HepG2 (cell line): Measurements from ENCODE around the gene AIF1. TPM values are rescaled to one million over a fixed set of nuclear protein-coding genes. Genes with fewer than 3 reads are reported as not detected.

ENCODE experiments used
- ATAC-seq: fragments of 200-7000 bp; cut with Tn5 transposase; 3 replicates; pipeline ENCODE4 v1.9.1; 2020; ENCODE audit warnings: mild to moderate bottlenecking, moderate library complexity
- BruUV-seq: library from RNA; stranded (reverse); fragments of 400-500 nt; replicated peaks from 2 replicates; lab custom pipeline; 2021; lab: Mats Ljungman, UMichigan
- CTCF ChIA-PET: fragments of 300-600 bp; formaldehyde crosslinking; extraction: SDS; loops from one replicate; lab custom pipeline; 2021; ENCODE audit warnings: low total read pairs, inconsistent platforms, low intra/inter-chr PET ratio; lab: Yijun Ruan, JAX
- POLR2A ChIA-PET: fragments of 350-600 bp; sonication (Branson Sonifier 250); formaldehyde crosslinking; loops from one replicate; lab custom pipeline; 2020; ENCODE audit warnings: antibody characterized with exemption, inconsistent platforms; lab: Yijun Ruan, JAX
- DNase-seq: peaks from one replicate; pipeline ENCODE4 v3.0.0-alpha.2; 2015; ENCODE audit warnings: low spot score
- FAIRE-seq: peaks from 3 replicates; lab custom pipeline; 2011; peaks lifted over from hg19 to GRCh38; lab: Jason Lieb, UNC
- H2AFZ ChIP-seq: one replicate; pipeline ENCODE4 v1.6.1; 2011; ENCODE audit warnings: low read length, inconsistent platforms
- H3K27ac ChIP-seq: fragments of 300-600 bp; 3 replicates; pipeline ENCODE4 v1.8.0; 2011; ENCODE audit warnings: mixed run types, mild to moderate bottlenecking, mixed read lengths, low read length, inconsistent platforms; ENCODE audit not compliant: insufficient read depth; ENCODE audit errors: extremely low read length
- H3K27me3 ChIP-seq, 2 experiments: fragments of 200-600 bp in 1 of 2; 2 replicates in 1 of 2; 3 replicates in 1 of 2; pipeline versions ENCODE4 v1.6.0 to v1.8.0; 2011; ENCODE audit warnings: low read length in 2 of 2, mild to moderate bottlenecking in 2 of 2, moderate library complexity in 2 of 2, inconsistent platforms in 1 of 2; ENCODE audit not compliant: insufficient read depth in 2 of 2, control insufficient read depth in 1 of 2
- H3K36me3 ChIP-seq, 2 experiments: fragments of 200-600 bp in 1 of 2; replicated peaks in 1 of 2; 2 replicates in 1 of 2; 3 replicates in 1 of 2; pipeline versions ENCODE4 v1.5.1 to v1.8.0; 2011; ENCODE audit warnings: low read length in 2 of 2, inconsistent platforms in 1 of 2; ENCODE audit not compliant: insufficient read depth in 2 of 2, control insufficient read depth in 1 of 2
- H3K4me1 ChIP-seq: 2 replicates; pipeline ENCODE4 v1.5.1; 2012; ENCODE audit warnings: low read length, inconsistent platforms; ENCODE audit not compliant: insufficient read depth
- H3K4me2 ChIP-seq: 2 replicates; pipeline ENCODE4 v1.6.0; 2011; ENCODE audit warnings: low read depth, low read length, inconsistent platforms
- H3K4me3 ChIP-seq, 3 experiments: fragments of 200-600 bp in 1 of 3; sonication (generic), shearing (Covaris generic) in 1 of 3; replicated peaks in 1 of 3; 2 replicates each; pipeline ENCODE4 v1.5.1; 2011 to 2016; ENCODE audit warnings: low read length in 3 of 3, inconsistent platforms in 2 of 3, low read depth in 2 of 3, mild to moderate bottlenecking in 2 of 3, control low read depth in 1 of 3, mixed read lengths in 1 of 3; ENCODE audit not compliant: insufficient read depth in 1 of 3
- H3K79me2 ChIP-seq: one replicate; pipeline ENCODE4 v1.6.1; 2011; ENCODE audit warnings: low read length, inconsistent platforms; ENCODE audit not compliant: insufficient read depth
- H3K9ac ChIP-seq: 2 replicates; pipeline ENCODE4 v1.6.0; 2011; ENCODE audit warnings: mild to moderate bottlenecking, low read depth, low read length, inconsistent platforms; ENCODE audit not compliant: insufficient read depth
- H3K9me3 ChIP-seq: 2 replicates; pipeline ENCODE4 v1.5.1; 2012; ENCODE audit warnings: mild to moderate bottlenecking, low read length
- H4K20me1 ChIP-seq: 2 replicates; pipeline ENCODE4 v1.6.0; 2011; ENCODE audit warnings: inconsistent platforms, mild to moderate bottlenecking, low read length, moderate library complexity; ENCODE audit not compliant: insufficient read depth
- ARNTL ChIP-seq: sonication (generic); formaldehyde crosslinking; IDR thresholded peaks from 2 replicates; pipeline ENCODE4 v1.4.0; 2020; ENCODE audit warnings: mild to moderate bottlenecking, missing genetic modification reagents
- CTCF ChIP-seq: sonication (generic); formaldehyde crosslinking; IDR thresholded peaks from 2 replicates; pipeline ENCODE4 v1.5.0; 2020; ENCODE audit warnings: mild to moderate bottlenecking, missing genetic modification reagents, moderate library complexity
- ELF3 ChIP-seq: IDR thresholded peaks from 2 replicates; pipeline ENCODE4 v1.6.1; 2016; ENCODE audit warnings: missing genetic modification reagents, missing compliant biosample characterization
- FOXJ3 ChIP-seq: sonication (generic); formaldehyde crosslinking; IDR thresholded peaks from 2 replicates; pipeline ENCODE4 v1.4.0; 2020; ENCODE audit warnings: missing genetic modification reagents, mild to moderate bottlenecking, borderline replicate concordance
- KDM5A ChIP-seq: fragments of 200-600 bp; sonication (generic); IDR thresholded peaks from 2 replicates; pipeline ENCODE4 v1.7.0; 2018; ENCODE audit warnings: antibody characterized with exemption, mild to moderate bottlenecking, low read length, borderline replicate concordance
- KLF15 ChIP-seq: sonication (generic); formaldehyde crosslinking; IDR thresholded peaks from 2 replicates; pipeline ENCODE4 v1.8.1; 2023; ENCODE audit warnings: borderline replicate concordance, mild to moderate bottlenecking, inconsistent platforms, missing genetic modification reagents, mixed read lengths
- LCORL ChIP-seq, 2 experiments: fragments of 450-650 bp in 1 of 2; sonication (generic) in 1 of 2; formaldehyde crosslinking in 1 of 2; IDR thresholded peaks; 2 replicates each; pipeline versions ENCODE4 v1.5.0 to v1.6.1; 2017 to 2020; ENCODE audit warnings: antibody characterized with exemption in 1 of 2, missing genetic modification reagents in 1 of 2
- MAFK ChIP-seq, 2 experiments: IDR thresholded peaks in 1 of 2; conservative IDR thresholded peaks in 1 of 2; 2 replicates each; pipeline ENCODE4 v1.6.1; 2011; ENCODE audit warnings: improper control_type of control experiment in 2 of 2, low read length in 2 of 2
- MBD4 ChIP-seq: IDR thresholded peaks from 2 replicates; pipeline ENCODE4 v1.6.1; 2012; ENCODE audit warnings: low read length, inconsistent platforms, borderline replicate concordance
- MIXL1 ChIP-seq: IDR thresholded peaks from 2 replicates; pipeline ENCODE4 v1.6.1; 2016
- PCBP1 ChIP-seq: fragments of 200-400 bp; formaldehyde crosslinking; IDR thresholded peaks from 2 replicates; pipeline ENCODE4 v1.6.1; 2017; ENCODE audit warnings: mild to moderate bottlenecking, low read depth, low read length, borderline replicate concordance
- PITX1 ChIP-seq: sonication (generic); formaldehyde crosslinking; IDR thresholded peaks from 2 replicates; pipeline ENCODE4 v1.5.1; 2020; ENCODE audit warnings: mild to moderate bottlenecking, missing genetic modification reagents
- SATB2 ChIP-seq: sonication (generic); formaldehyde crosslinking; IDR thresholded peaks from 2 replicates; pipeline ENCODE4 v1.5.0; 2020; ENCODE audit warnings: missing genetic modification reagents
- ZFP90 ChIP-seq: sonication (generic); formaldehyde crosslinking; IDR thresholded peaks from 2 replicates; pipeline ENCODE4 v1.8.0; 2022; ENCODE audit warnings: missing genetic modification reagents, mild to moderate bottlenecking, inconsistent platforms, borderline replicate concordance
- ZSCAN29 ChIP-seq: sonication (generic); formaldehyde crosslinking; conservative IDR thresholded peaks from 2 replicates; pipeline ENCODE4 v1.4.0; 2020; ENCODE audit warnings: mild to moderate bottlenecking, missing genetic modification reagents
- WGBS: methylation state at CpG from one replicate; pipeline ENCODE4 v1.1.6; 2017; ENCODE audit warnings: low lambda C conversion rate; 5-methylcytosine and 5-hydroxymethylcytosine counted together
- in situ Hi-C: cut with HindIII; loops from 2 replicates; pipeline ENCODE4 v1.10.0; 2017; ENCODE audit warnings: low pct_unique_long_range_greater_than_20kb; ENCODE audit not compliant: extremely low pct_ligation_motif_present
- intact Hi-C: fragments of 100-400 bp; cut with micrococcal nuclease; formaldehyde crosslinking; loops from one replicate; pipeline ENCODE4 v1.10.0; 2022; ENCODE audit not compliant: unreplicated experiment
- polyA plus RNA-seq, 8 experiments: library from polyadenylated mRNA; depleted of rRNA in 3 of 8; stranded (reverse) in 7 of 8; unstranded in 1 of 8; fragments of >200 nt; fragmentation: Illumina TruSeq in 4 of 8; extraction: Trizol in 4 of 8; gene quantifications; 2 replicates each; pipeline versions ENCODE4 v1.2.1 to v1.2.3, GENCODE V29; 2011 to 2016; ENCODE audit warnings: low read depth in 4 of 8, missing spikeins in 1 of 8, mixed read lengths in 1 of 8; ENCODE audit not compliant: insufficient read depth in 1 of 8
- total RNA-seq, 5 experiments: library from RNA; depleted of rRNA; stranded (reverse); fragments of >200 nt; fragmentation: Illumina TruSeq; extraction: Trizol; gene quantifications; 2 replicates each; pipeline ENCODE4 v1.2.3, GENCODE V29; 2016; ENCODE audit warnings: low read depth in 1 of 5
- TF ChIP-seq, protein P1 (sequence below): IDR thresholded peaks from 2 replicates; pipeline ENCODE4 v1.6.1; 2018; ENCODE audit warnings: missing genetic modification reagents, mild to moderate bottlenecking, missing compliant biosample characterization

The AIF1 gene
- total and polyA plus RNA-seq, 2 of the 13 experiments (the other 11 are each of a cell fraction or from before 2014, with no cell fraction given) = 1.5 TPM; not detected in 1

DNA sequence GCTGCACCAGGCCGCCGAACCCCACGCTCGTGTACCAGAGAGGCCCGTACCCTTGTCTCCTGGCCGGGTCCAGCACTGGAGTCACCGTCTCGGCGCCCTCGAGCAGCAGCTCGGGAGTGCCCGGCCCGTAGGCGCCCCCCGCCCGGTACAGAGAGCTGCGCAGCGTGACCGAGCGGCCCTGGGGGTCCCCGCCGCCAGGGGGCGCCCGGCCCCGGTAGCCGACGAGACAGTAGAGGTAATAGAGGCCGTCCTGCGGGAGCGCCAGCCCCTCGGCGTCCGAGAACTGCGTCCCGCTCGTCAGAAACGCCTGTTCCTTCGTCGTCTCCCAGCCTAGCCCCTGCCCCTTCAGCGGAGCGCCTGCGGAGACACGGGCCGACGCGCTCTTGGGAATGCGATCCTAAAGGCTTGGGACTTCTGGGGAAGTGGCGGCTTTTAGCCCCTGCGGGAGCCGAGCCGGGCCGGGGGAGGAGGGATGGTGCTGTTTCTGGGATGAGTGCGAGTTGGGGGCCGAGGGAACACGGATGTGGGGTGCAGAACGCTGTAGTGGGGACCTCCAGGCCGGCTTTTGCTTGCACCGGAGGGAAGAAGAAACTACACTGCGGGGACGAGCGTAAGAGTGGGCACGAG lies 34.1 kb upstream of the AIF1 start (continued):
- TF ChIP-seq KLF15 (CRISPR knock-in tag) = no peak
- TF ChIP-seq KDM5A = no peak
- 0 out of 2 replicates have a peak, but pooled peaks have one; percentile 30 for TF ChIP-seq PCBP1
- no peak for TF ChIP-seq MAFK (conservative IDR thresholded peaks at IDR 0.05 in 1 of 2, IDR thresholded peaks at IDR 0.05 in 1 of 2; ENCODE audit: low read length in 2 of 2)

DNA sequence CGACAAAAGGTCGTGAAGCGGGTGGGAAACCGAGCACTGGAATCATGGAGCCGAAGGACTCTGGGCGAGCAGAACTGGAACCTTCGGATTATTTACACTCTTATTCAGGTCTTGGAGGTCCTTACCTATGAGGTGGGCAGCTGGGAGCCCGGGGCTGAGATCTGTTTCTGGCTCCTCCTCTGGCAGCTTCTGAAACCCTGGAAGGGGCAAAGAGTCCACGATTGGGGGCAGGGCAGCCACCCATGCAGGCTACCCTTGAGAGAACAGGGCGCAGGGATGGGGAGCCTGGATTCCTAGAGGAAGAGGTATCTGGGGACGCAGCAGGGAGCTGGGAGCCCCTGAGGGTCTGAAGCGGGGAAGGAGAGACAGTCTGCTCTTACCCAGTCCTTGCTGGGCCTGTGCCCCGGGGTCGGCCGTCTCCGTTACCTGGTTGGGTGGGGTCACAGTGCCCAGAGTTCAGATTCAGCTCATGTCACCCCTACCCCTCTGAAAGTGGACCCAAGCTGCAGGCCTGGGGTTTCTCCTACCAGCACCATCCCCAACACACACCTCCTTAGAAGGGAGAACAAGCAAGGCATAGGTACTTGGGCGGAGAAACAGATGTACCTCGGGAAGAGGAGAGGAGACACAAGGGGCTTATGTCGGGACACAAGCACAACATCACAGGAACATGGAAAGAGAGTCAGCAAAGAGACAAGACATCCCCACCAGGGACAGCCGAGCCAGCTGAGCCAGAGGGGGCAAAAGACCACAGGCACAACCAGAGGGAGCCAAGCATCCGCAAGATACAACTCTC lies 33.4 kb upstream of the AIF1 start:
- peak overlapping the region; percentile 99 for H3K4me2 ChIP-seq
- in situ Hi-C loops = no loop called here
- intact Hi-C loops = loop anchor here (1.0 to 5.0 kb wide), 3 partner anchors 17 to 34 kb away; partner anchors contain the start of genes ATP6V1G2 and NFKBIL1
- H3K27ac ChIP-seq = no peak overlapping the region
- H3K9me3 ChIP-seq = no peaks in the 10 kb centered on the region
- H4K20me1 ChIP-seq = no peaks in the 10 kb centered on the region
- peak overlapping the region; percentile 64 for H2AFZ ChIP-seq
- no TSS peak for BruUV-seq
- H3K9ac ChIP-seq = peak overlapping the region; percentile 65
- peak overlapping the region; percentile 67 to 88 (median 78) for H3K4me3 ChIP-seq
- peaks cover 8 to 64% of the 10 kb centered on the region in 2 experiments; a peak in 4 of 5 replicates for H3K27me3 ChIP-seq
- 7% methylated on average over 21 of the region's 21 CpGs for WGBS
- H3K4me1 ChIP-seq = peaks cover 25% of the 10 kb centered on the region
- no peaks in the 10 kb centered on the region for H3K79me2 ChIP-seq
- CTCF ChIA-PET = interaction anchor here (1.1 to 3.2 kb wide), 5 partner anchors 15 to 1215 kb away, joined by 3 to 35 read pairs (median 5); partner anchors contain the start of gene NFKBIL1
- no peaks in the 10 kb centered on the region for H3K36me3 ChIP-seq
- DNase-seq (no peak), ATAC-seq (peak; percentile 26), FAIRE-seq (no peak)
- POLR2A ChIA-PET = interaction anchor here (1.2 to 2.8 kb wide), 3 partner anchors 17 to 52 kb away, joined by 3 to 15 read pairs (median 8); partner anchors contain the start of gene DDX39B
- no peak; the same call in 1 of the 2 replicates for TF ChIP-seq ELF3 (CRISPR knock-in tag)
- no peak for TF ChIP-seq ZSCAN29 (CRISPR knock-in tag)
- TF ChIP-seq MBD4 = no peak
- peak; percentile 6; the same call in 1 of the 2 replicates for TF ChIP-seq PITX1 (CRISPR knock-in tag)
- TF ChIP-seq, protein P1, sequence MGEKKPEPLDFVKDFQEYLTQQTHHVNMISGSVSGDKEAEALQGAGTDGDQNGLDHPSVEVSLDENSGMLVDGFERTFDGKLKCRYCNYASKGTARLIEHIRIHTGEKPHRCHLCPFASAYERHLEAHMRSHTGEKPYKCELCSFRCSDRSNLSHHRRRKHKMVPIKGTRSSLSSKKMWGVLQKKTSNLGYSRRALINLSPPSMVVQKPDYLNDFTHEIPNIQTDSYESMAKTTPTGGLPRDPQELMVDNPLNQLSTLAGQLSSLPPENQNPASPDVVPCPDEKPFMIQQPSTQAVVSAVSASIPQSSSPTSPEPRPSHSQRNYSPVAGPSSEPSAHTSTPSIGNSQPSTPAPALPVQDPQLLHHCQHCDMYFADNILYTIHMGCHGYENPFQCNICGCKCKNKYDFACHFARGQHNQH = 0 out of 2 replicates have a peak, but pooled peaks have one; percentile 5
- no peak for TF ChIP-seq MIXL1
- TF ChIP-seq CTCF (CRISPR knock-in tag) = 0 out of 2 replicates have a peak, but pooled peaks have one; percentile 14
- no peak for TF ChIP-seq LCORL (IDR thresholded peaks at IDR 0.05)
- no peak for TF ChIP-seq LCORL (CRISPR knock-in tag; IDR thresholded peaks at IDR 0.05)
- no peak for TF ChIP-seq ZFP90 (CRISPR knock-in tag)
- TF ChIP-seq FOXJ3 (CRISPR knock-in tag) = 0 out of 2 replicates have a peak, but pooled peaks have one; percentile 11
- TF ChIP-seq SATB2 (CRISPR knock-in tag) = no peak
- peak; percentile 55; the same call in 1 of the 2 replicates for TF ChIP-seq ARNTL (CRISPR knock-in tag)
